Lower leg skin (tissue), 3 donors: ENCODE results near the gene FIGN.

Experiments
- CTCF ChIP-seq, 3 donors: fragments of 450-650 bp; IDR thresholded peaks; one replicate each; pipeline ENCODE4 v1.5.1; 2016; ENCODE audit warnings: antibody characterized with exemption in 3 of 3, mild to moderate bottlenecking in 3 of 3, moderate library complexity in 2 of 3
- POLR2A ChIP-seq, 2 donors: fragments of 450-650 bp; IDR thresholded peaks; one replicate each; pipeline ENCODE4 v1.6.1; 2016 to 2017; ENCODE audit warnings: antibody characterized with exemption in 2 of 2, mild to moderate bottlenecking in 1 of 2, moderate library complexity in 1 of 2

DNA sequence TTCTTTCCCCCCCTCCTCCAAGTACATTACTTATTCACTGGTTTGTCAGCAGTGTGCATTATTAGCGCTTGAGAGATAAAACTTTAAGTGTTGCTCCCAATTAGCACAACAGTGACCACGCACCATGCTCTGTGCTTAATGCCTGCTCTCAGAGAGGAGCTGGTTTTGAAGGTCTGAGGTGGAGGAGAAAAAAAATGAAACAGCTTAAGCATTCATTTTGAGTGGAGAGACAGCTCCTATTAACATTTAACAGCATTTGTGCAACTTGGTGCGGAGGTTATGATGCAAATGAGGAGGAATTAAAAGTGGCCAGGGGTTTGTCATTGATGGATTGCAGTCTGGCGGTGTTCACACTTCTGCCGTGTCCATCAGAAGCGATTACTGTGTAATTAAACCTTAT is 141.8 kb downstream of the FIGN start:
- no peak for TF ChIP-seq POLR2A (IDR thresholded peaks at IDR 0.05)
- no peak for TF ChIP-seq CTCF (IDR thresholded peaks at IDR 0.05)
